ENCODE results near the gene CENPQ. TPM values are rescaled to one million over a fixed set of nuclear protein-coding genes. Genes with fewer than 3 reads are reported as not detected.
A peak's percentile ranks its signal among the peaks of the same experiment; 100 is the strongest.

The CENPQ gene
- total and polyA plus RNA-seq, 2 of the 13 experiments (the other 11 are each of a cell fraction or from before 2014, with no cell fraction given) = 9.1 to 20.1 TPM

- TF ChIP-seq ZEB1 (IDR thresholded peaks at IDR 0.05; ENCODE audit: insufficient replicate concordance, low read depth) (peak; percentile 76), MAFF (IDR thresholded peaks at IDR 0.05; ENCODE audit: low read depth, low read length) (no peak), SSRP1 (CRISPR knock-in tag; IDR thresholded peaks at IDR 0.05) (peak; percentile 90; the same call in 1 of the 2 replicates), TGIF2 (CRISPR knock-in tag; IDR thresholded peaks at IDR 0.05) (peak; percentile 98), ZNF761 (CRISPR knock-in tag; conservative IDR thresholded peaks at IDR 0.05) (peak; percentile 74; the same call in 1 of the 2 replicates), ZNF772 (CRISPR knock-in tag; IDR thresholded peaks at IDR 0.05) (peak; percentile 73; the same call in 1 of the 2 replicates), FOSL2 (CRISPR knock-in tag; IDR thresholded peaks at IDR 0.05) (peak; percentile 72), RELA (CRISPR knock-in tag; IDR thresholded peaks at IDR 0.05) (no peak), GABPB1 (CRISPR knock-in tag; IDR thresholded peaks at IDR 0.05) (peak; percentile 98), PLRG1 (conservative IDR thresholded peaks at IDR 0.05) (no peak), TFDP1 (CRISPR knock-in tag; IDR thresholded peaks at IDR 0.05; ENCODE audit: borderline replicate concordance) (peak; percentile 99), KDM2A (CRISPR knock-in tag; IDR thresholded peaks at IDR 0.05; ENCODE audit: borderline replicate concordance, low read depth) (peak; percentile 95), KLF6 (CRISPR knock-in tag; IDR thresholded peaks at IDR 0.05) (0 out of 2 replicates have a peak, but pooled peaks have one; percentile 46), KDM4B (CRISPR knock-in tag; IDR thresholded peaks at IDR 0.05) (peak; percentile 87; the same call in 1 of the 2 replicates), ZNF142 (CRISPR knock-in tag; IDR thresholded peaks at IDR 0.05) (peak; percentile 37; the same call in 1 of the 2 replicates), ZNF788 (CRISPR knock-in tag; IDR thresholded peaks at IDR 0.05; ENCODE audit: borderline replicate concordance) (peak; percentile 81; the same call in 1 of the 2 replicates), YEATS4 (CRISPR knock-in tag; IDR thresholded peaks at IDR 0.05; ENCODE audit: borderline replicate concordance) (peak; percentile 95; the same call in 1 of the 2 replicates), ZSCAN9 (CRISPR knock-in tag; IDR thresholded peaks at IDR 0.05; ENCODE audit: borderline replicate concordance) (peak; percentile 68), ADNP (CRISPR knock-in tag; IDR thresholded peaks at IDR 0.05) (no peak)
- TF ChIP-seq, protein P1, sequence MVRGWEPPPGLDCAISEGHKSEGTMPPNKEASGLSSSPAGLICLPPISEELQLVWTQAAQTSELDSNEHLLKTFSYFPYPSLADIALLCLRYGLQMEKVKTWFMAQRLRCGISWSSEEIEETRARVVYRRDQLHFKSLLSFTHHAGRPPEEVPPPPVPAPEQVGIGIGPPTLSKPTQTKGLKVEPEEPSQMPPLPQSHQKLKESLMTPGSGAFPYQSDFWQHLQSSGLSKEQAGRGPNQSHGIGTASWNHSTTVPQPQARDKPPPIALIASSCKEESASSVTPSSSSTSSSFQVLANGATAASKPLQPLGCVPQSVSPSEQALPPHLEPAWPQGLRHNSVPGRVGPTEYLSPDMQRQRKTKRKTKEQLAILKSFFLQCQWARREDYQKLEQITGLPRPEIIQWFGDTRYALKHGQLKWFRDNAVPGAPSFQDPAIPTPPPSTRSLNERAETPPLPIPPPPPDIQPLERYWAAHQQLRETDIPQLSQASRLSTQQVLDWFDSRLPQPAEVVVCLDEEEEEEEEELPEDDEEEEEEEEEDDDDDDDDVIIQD (CRISPR knock-in tag; IDR thresholded peaks at IDR 0.05; ENCODE audit: low read depth) = peak; percentile 97
These were observed at the start of gene CENPQ, which contains the start of gene MMUT (continued) for GRCh38 chr6:49462927-49463611.
